H1 (cell line): ENCODE data around the gene TIMP3.

Source experiments
- CTCF ChIP-seq, 3 experiments: IDR thresholded peaks; 1 replicate in 2 of 3; 2 replicates in 1 of 3; pipeline versions ENCODE4 v1.5.1 to v1.6.1; 2011; ENCODE audit warnings: low read length in 3 of 3, mild to moderate bottlenecking in 3 of 3, inconsistent platforms in 2 of 3, low read depth in 1 of 3, moderate library complexity in 1 of 3; ENCODE audit not compliant: insufficient read depth in 1 of 3; ENCODE audit errors: control extremely low read depth in 1 of 3
- HDAC6 ChIP-seq: IDR thresholded peaks from one replicate; pipeline ENCODE4 v1.7.1; 2012; ENCODE audit warnings: low read depth, mild to moderate bottlenecking, inconsistent platforms, low read length, moderate library complexity
- RAD21 ChIP-seq, 2 experiments: IDR thresholded peaks in 1 of 2; conservative IDR thresholded peaks in 1 of 2; 2 replicates each; pipeline ENCODE4 v1.6.1; 2011; ENCODE audit warnings: low read depth in 2 of 2, low read length in 2 of 2, improper control_type of control experiment in 1 of 2, inconsistent platforms in 1 of 2, mild to moderate bottlenecking in 1 of 2, moderate library complexity in 1 of 2
- TEAD4 ChIP-seq: IDR thresholded peaks from 2 replicates; pipeline ENCODE4 v1.6.1; 2012; ENCODE audit warnings: low read depth, low read length, inconsistent platforms, mixed read lengths

GRCh38 chr22:32764330-32765131, 37.0 kb upstream of the TIMP3 start:
- TF ChIP-seq CTCF (IDR thresholded peaks at IDR 0.05; ENCODE audit: control extremely low read depth in 1 of 3, insufficient read depth in 1 of 3, low read depth in 1 of 3, low read length in 3 of 3), result no peak
- no peak for TF ChIP-seq RAD21 (IDR thresholded peaks at IDR 0.05 in 1 of 2, conservative IDR thresholded peaks at IDR 0.05 in 1 of 2; ENCODE audit: low read depth in 2 of 2, low read length in 2 of 2)
- TF ChIP-seq TEAD4, result no peak
- TF ChIP-seq HDAC6, result no peak
